Mesothelial cell of epicardium (in vitro differentiated cells): ENCODE data around the gene ST7. TPM values are rescaled to one million over a fixed set of nuclear protein-coding genes. Genes with fewer than 3 reads are reported as not detected.
A peak's percentile ranks its signal among the peaks of the same experiment; 100 is the strongest.

Experiments
- DNase-seq, 2 experiments: peaks; one replicate each; pipeline ENCODE4 v3.0.0; 2021; ENCODE audit warnings: low spot score in 2 of 2; ENCODE audit not compliant: unreplicated experiment in 2 of 2
- H3K27ac Mint-ChIP-seq: 2 replicates; pipeline ENCODE4 v1.8.0; 2021; ENCODE audit warnings: mixed read lengths
- H3K27me3 Mint-ChIP-seq: 2 replicates; pipeline ENCODE4 v1.8.0; 2021; ENCODE audit warnings: low read depth, mixed read lengths
- H3K36me3 Mint-ChIP-seq: 2 replicates; pipeline ENCODE4 v1.8.0; 2021; ENCODE audit warnings: mixed read lengths
- H3K4me1 Mint-ChIP-seq: 2 replicates; pipeline ENCODE4 v1.8.0; 2021; ENCODE audit warnings: mixed read lengths
- H3K4me3 Mint-ChIP-seq: 2 replicates; pipeline ENCODE4 v1.8.0; 2021; ENCODE audit warnings: mild to moderate bottlenecking, moderate library complexity, mixed read lengths
- H3K9me3 Mint-ChIP-seq: 2 replicates; pipeline ENCODE4 v1.8.0; 2021; ENCODE audit warnings: mixed read lengths
- total RNA-seq: library from RNA; stranded (reverse); gene quantifications from 3 replicates; pipeline ENCODE4 v1.2.1, GENCODE V29; 2021
- TF ChIP-seq, protein P1 (sequence below): fragments of 200-600 bp; sonication (generic); IDR thresholded peaks from one replicate; pipeline ENCODE4 v1.5.0; 2021; ENCODE audit warnings: antibody characterized with exemption; ENCODE audit not compliant: unreplicated experiment

The ST7 gene
- total RNA-seq, 1 donor from 2014 or later, result 40.5 TPM

DNA sequence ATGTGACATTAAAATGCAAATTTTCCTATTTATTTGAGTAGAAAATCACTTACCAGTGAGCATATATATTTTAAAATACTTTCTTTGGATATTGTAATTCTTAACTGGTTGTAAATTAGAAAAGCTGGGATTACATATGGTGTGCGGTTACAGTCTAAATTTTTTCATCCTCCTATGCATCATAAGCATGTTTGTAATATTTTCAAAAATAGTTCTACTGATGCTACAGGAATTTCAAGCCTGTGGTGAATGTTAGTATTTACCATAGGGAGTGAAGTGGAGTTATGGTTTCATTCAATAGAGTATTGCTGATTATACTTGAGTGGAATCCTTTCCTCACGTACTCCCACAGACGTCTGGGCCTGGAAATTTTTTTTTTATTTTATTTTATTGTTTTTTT, 34.6 kb upstream of the ST7 start:
- Mint-ChIP-seq H3K36me3 (peaks cover 36% of the 10 kb centered on the region), H3K27ac (no peak overlapping the region), H3K27me3 (no peaks in the 10 kb centered on the region), H3K9me3 (peaks cover 11% of the 10 kb centered on the region), H3K4me1 (no peaks in the 10 kb centered on the region), H3K4me3 (no peak overlapping the region)
- no peak for DNase-seq
- TF ChIP-seq, protein P1, sequence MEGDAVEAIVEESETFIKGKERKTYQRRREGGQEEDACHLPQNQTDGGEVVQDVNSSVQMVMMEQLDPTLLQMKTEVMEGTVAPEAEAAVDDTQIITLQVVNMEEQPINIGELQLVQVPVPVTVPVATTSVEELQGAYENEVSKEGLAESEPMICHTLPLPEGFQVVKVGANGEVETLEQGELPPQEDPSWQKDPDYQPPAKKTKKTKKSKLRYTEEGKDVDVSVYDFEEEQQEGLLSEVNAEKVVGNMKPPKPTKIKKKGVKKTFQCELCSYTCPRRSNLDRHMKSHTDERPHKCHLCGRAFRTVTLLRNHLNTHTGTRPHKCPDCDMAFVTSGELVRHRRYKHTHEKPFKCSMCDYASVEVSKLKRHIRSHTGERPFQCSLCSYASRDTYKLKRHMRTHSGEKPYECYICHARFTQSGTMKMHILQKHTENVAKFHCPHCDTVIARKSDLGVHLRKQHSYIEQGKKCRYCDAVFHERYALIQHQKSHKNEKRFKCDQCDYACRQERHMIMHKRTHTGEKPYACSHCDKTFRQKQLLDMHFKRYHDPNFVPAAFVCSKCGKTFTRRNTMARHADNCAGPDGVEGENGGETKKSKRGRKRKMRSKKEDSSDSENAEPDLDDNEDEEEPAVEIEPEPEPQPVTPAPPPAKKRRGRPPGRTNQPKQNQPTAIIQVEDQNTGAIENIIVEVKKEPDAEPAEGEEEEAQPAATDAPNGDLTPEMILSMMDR, result no peak

DNA sequence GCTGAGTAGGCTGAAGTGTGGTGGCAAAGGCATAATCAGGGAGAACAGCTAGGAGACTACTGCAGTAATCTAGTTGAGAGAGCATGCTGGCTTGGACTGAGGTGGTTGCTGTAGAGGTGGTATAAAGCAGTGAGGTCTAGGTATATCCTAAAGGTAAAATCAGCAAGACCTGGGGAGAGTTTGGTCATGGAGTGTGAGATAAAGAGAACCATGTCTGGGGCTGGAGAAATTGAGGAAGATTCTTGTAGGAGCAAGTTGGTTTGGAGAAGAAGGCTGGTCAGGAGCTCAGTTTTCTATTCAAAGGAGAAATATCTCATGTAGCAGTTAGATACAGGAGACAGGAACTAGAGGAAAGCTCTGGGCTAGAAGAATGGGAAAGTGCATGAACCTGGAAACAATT, 32.9 kb upstream of the ST7 start:
- H3K36me3 Mint-ChIP-seq, result peaks cover 28% of the 10 kb centered on the region
- H3K9me3 Mint-ChIP-seq, result peaks cover 11% of the 10 kb centered on the region
- no peak overlapping the region for H3K27ac Mint-ChIP-seq
- TF ChIP-seq, protein P1, result no peak
- no peak overlapping the region for H3K4me3 Mint-ChIP-seq
- H3K27me3 Mint-ChIP-seq, result no peaks in the 10 kb centered on the region
- H3K4me1 Mint-ChIP-seq, result peaks cover 4% of the 10 kb centered on the region
- no peak for DNase-seq

DNA sequence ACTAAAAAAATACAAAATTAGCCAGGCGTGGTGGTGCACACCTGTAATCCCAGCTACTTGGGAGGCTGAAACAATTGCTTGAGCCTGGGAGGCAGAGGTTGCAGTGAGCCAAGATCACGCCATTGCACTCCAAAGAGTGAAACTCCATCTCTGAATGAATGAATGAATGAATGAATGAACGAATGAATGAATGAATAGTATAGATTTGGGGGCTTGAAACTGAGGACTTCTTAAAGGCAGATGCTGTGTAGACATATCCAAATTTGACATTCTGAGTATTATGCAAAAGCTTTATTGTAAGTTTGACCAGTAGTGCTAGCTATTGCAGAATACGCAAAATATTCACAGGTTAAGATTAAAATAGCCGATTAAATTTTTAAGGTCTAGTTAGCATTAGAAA, 30.8 kb upstream of the ST7 start:
- DNase-seq, result no peak
- Mint-ChIP-seq H3K36me3 (peaks cover 25% of the 10 kb centered on the region), H3K27me3 (no peaks in the 10 kb centered on the region), H3K27ac (no peak overlapping the region), H3K4me1 (peaks cover 4% of the 10 kb centered on the region), H3K4me3 (no peak overlapping the region), H3K9me3 (peaks cover 11% of the 10 kb centered on the region)
- TF ChIP-seq, protein P1, result no peak

GRCh38 chr7:116924741-116925140, 28.6 kb upstream of the ST7 start:
- Mint-ChIP-seq H3K36me3 (peaks cover 14% of the 10 kb centered on the region), H3K4me1 (peaks cover 4% of the 10 kb centered on the region), H3K27me3 (no peaks in the 10 kb centered on the region), H3K4me3 (no peak overlapping the region), H3K9me3 (peaks cover 7% of the 10 kb centered on the region), H3K27ac (peak overlapping the region; percentile 51)
- TF ChIP-seq, protein P1, result no peak
- DNase-seq, result no peak

GRCh38 chr7:116929021-116929420, 24.3 kb upstream of the ST7 start:
- Mint-ChIP-seq H3K27ac (no peak overlapping the region), H3K4me1 (peaks cover 4% of the 10 kb centered on the region), H3K4me3 (no peak overlapping the region), H3K27me3 (no peaks in the 10 kb centered on the region), H3K36me3 (no peaks in the 10 kb centered on the region), H3K9me3 (no peaks in the 10 kb centered on the region)
- TF ChIP-seq, protein P1, result no peak
- DNase-seq, result no peak
